D341Med (cell line): ENCODE results near the gene CREBBP.

Experiments
- DNase-seq: peaks from one replicate; pipeline ENCODE4 v3.0.0; 2012; ENCODE audit warnings: low spot score

CREBBP gene

GRCh38 chr16:3767333-3767986 is 113.1 kb downstream of the CREBBP start:
- DNase-seq = no peak

- no peak for DNase-seq
Measured at GRCh38 chr16:3766177-3766576, 114.3 kb downstream of the CREBBP start.

GRCh38 chr16:3764409-3764808 is 116.1 kb downstream of the CREBBP start:
- DNase-seq = no peak

- no peak for DNase-seq
Measured at GRCh38 chr16:3762107-3762750, 118.3 kb downstream of the CREBBP start.

- no peak for DNase-seq
Measured at GRCh38 chr16:3761375-3762106, 119.0 kb downstream of the CREBBP start.

- no peak for DNase-seq
Measured at GRCh38 chr16:3760518-3760917, 120.0 kb downstream of the CREBBP start.

GRCh38 chr16:3759736-3760135 is 120.8 kb downstream of the CREBBP start:
- DNase-seq = no peak

- DNase-seq = no peak
Measured at GRCh38 chr16:3756113-3756512, 124.4 kb downstream of the CREBBP start.

GRCh38 chr16:3755249-3755648 is 125.3 kb downstream of the CREBBP start:
- no peak for DNase-seq

- DNase-seq = no peak
Measured at GRCh38 chr16:3754772-3755171, 125.7 kb downstream of the CREBBP start.

- DNase-seq = no peak
Measured at GRCh38 chr16:3754081-3754703, 126.3 kb downstream of the CREBBP start.

GRCh38 chr16:3752984-3753383 is 127.5 kb downstream of the CREBBP start:
- no peak for DNase-seq

GRCh38 chr16:3751878-3752277 is 128.6 kb downstream of the CREBBP start:
- DNase-seq = no peak

- DNase-seq = no peak
Measured at GRCh38 chr16:3748307-3748706, 132.2 kb downstream of the CREBBP start.

- DNase-seq = no peak
Measured at GRCh38 chr16:3745751-3746355, 134.7 kb downstream of the CREBBP start.

GRCh38 chr16:3744018-3744417 is 136.5 kb downstream of the CREBBP start:
- no peak for DNase-seq

- no peak for DNase-seq
Measured at GRCh38 chr16:3740934-3741333, 139.6 kb downstream of the CREBBP start.

GRCh38 chr16:3740186-3740585 is 140.3 kb downstream of the CREBBP start:
- no peak for DNase-seq

- no peak for DNase-seq
Measured at GRCh38 chr16:3739636-3740035, 140.9 kb downstream of the CREBBP start.

- no peak for DNase-seq
Measured at GRCh38 chr16:3738541-3738940, 142.0 kb downstream of the CREBBP start.

GRCh38 chr16:3738128-3738527 is 142.4 kb downstream of the CREBBP start:
- no peak for DNase-seq

- no peak for DNase-seq
Measured at GRCh38 chr16:3737181-3737580, 143.3 kb downstream of the CREBBP start.
